Psoas muscle (tissue), 8 donors: ENCODE data around the gene NXPH3. TPM values are rescaled to one million over a fixed set of nuclear protein-coding genes. Genes with fewer than 3 reads are reported as not detected.

Experiments
- ATAC-seq, 4 donors: fragments of 200-7000 bp; cut with Tn5 transposase; one replicate each; pipeline ENCODE4 v1.9.1; 2020; ENCODE audit warnings: moderate library complexity in 3 of 4, mild to moderate bottlenecking in 2 of 4
- DNase-seq, 2 donors: peaks; one replicate each; pipeline ENCODE4 v3.0.0-alpha.2; 2020
- H3K27ac ChIP-seq: fragments of 200-600 bp; one replicate; pipeline ENCODE4 v1.8.0; 2022
- H3K27me3 ChIP-seq, 3 donors: fragments of 200-600 bp in 1 of 3; one replicate each; pipeline versions ENCODE4 v1.6.1 to v1.8.0; 2013 to 2022; ENCODE audit warnings: low read length in 2 of 3, mild to moderate bottlenecking in 2 of 3, moderate library complexity in 1 of 3; ENCODE audit not compliant: insufficient read depth in 3 of 3
- H3K36me3 ChIP-seq, 2 donors: fragments of 200-600 bp in 1 of 2; one replicate each; pipeline versions ENCODE4 v1.6.1 to v1.8.0; 2013 to 2022; ENCODE audit warnings: low read depth in 1 of 2, mild to moderate bottlenecking in 1 of 2, moderate library complexity in 1 of 2; ENCODE audit not compliant: insufficient read depth in 1 of 2
- H3K4me1 ChIP-seq: fragments of 200-600 bp; one replicate; pipeline ENCODE4 v1.8.0; 2022
- H3K4me3 ChIP-seq: fragments of 200-600 bp; one replicate; pipeline ENCODE4 v1.8.0; 2022; ENCODE audit warnings: mild to moderate bottlenecking
- H3K9me3 ChIP-seq: fragments of 200-600 bp; one replicate; pipeline ENCODE4 v1.8.0; 2022
- WGBS, 3 donors: extraction: QIAGEN DNeasy Blood & Tissue Kit; methylation state at CpG; one replicate each; pipeline versions ENCODE4 v1.1.6 to v1.1.7; 2013; 5-methylcytosine and 5-hydroxymethylcytosine counted together
- intact Hi-C, 2 donors: fragments of 100-400 bp; cut with DNase I; formaldehyde crosslinking; loops; one replicate each; pipeline versions ENCODE4 v1.11.0 to v1.14.2; 2022
- polyA plus RNA-seq, 3 donors: library from polyadenylated mRNA; stranded (reverse); fragments of 200-250 nt; gene quantifications; one replicate each; pipeline ENCODE4 v1.2.3, GENCODE V29; 2013
- total RNA-seq, 4 donors: library from RNA; stranded (reverse); fragmentation: NEBNext Ultra II Directional in 2 of 4; extraction: Animal tissue kit (Norgen Biotek cat#: 25700) in 2 of 4; gene quantifications; one replicate each; pipeline versions ENCODE4 v1.2.1 to v1.2.4, GENCODE V29; 2021 to 2023
- TF ChIP-seq, protein P1 (sequence below): fragments of 200-600 bp; IDR thresholded peaks from one replicate; pipeline ENCODE4 v1.8.0; 2022; ENCODE audit warnings: antibody characterized with exemption
- donor health status: healthy with polysubstance abuse.
- donor health status: DM: no; HTN: no; CAD: no; lungs with moderate emphysema.
- donor health status: Bipolar disorder and iron deficiency.
- donor health status: healthy.
- donor health status: DM: yes; HTN: yes; CAD: no.
- donor health status: DM: no; HTN: no; CAD: no.
- donor health status: DM: no; HTN: no; CAD: no.
- donor health status: DM: yes; HTN: yes; CAD: no.

NXPH3 gene
- total and polyA plus RNA-seq, 7 donors = 0.39 to 1.8 (median 0.55) TPM

DNA sequence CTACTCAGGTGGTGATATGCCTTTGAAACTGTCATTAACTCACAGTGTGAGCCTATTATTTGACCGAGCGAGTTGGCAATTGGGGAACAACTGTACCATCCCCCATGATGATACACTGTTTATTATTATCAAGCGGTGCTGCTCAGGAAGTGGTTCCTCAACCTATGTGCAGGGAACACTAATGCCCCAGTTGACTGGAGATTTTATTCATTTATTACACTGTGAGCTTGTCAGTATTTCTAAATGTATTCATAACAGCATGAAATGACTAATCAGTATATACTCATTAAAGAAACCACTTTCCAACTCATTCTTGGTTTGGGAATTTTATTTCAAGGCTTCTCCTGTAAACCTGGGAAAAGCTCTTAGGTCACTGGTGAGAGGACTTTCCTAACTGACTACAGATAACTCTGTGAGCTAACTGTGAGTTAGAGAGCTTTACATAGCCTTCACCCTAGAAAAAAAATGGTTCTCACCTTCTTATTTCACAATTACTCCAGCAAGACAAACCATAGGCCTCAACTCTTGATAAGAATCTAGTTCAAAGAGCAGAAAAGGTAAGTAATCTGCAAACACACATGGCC lies 42.4 kb downstream of the NXPH3 start:
- no peaks in the 10 kb centered on the region for H3K27me3 ChIP-seq
- TF ChIP-seq, protein P1, sequence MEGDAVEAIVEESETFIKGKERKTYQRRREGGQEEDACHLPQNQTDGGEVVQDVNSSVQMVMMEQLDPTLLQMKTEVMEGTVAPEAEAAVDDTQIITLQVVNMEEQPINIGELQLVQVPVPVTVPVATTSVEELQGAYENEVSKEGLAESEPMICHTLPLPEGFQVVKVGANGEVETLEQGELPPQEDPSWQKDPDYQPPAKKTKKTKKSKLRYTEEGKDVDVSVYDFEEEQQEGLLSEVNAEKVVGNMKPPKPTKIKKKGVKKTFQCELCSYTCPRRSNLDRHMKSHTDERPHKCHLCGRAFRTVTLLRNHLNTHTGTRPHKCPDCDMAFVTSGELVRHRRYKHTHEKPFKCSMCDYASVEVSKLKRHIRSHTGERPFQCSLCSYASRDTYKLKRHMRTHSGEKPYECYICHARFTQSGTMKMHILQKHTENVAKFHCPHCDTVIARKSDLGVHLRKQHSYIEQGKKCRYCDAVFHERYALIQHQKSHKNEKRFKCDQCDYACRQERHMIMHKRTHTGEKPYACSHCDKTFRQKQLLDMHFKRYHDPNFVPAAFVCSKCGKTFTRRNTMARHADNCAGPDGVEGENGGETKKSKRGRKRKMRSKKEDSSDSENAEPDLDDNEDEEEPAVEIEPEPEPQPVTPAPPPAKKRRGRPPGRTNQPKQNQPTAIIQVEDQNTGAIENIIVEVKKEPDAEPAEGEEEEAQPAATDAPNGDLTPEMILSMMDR = no peak
- ATAC-seq (no peak), DNase-seq (no peak)
- peak overlapping the region; percentile 12 for H3K27ac ChIP-seq
- intact Hi-C loops = loop anchor here in 1 of 2 donors (5.0 kb wide), 2 partner anchors 44 to 59 kb away; partner anchors contain the start of gene SPOP
- 82 to 85% (median 84%) methylated on average over 3 of the region's 3 CpGs for WGBS, 3 donors
- H3K4me1 ChIP-seq = peaks cover 40% of the 10 kb centered on the region
- peaks cover 10 to 64% of the 10 kb centered on the region in 2 donors for H3K36me3 ChIP-seq
- no peak overlapping the region for H3K4me3 ChIP-seq
- H3K9me3 ChIP-seq = no peaks in the 10 kb centered on the region

DNA sequence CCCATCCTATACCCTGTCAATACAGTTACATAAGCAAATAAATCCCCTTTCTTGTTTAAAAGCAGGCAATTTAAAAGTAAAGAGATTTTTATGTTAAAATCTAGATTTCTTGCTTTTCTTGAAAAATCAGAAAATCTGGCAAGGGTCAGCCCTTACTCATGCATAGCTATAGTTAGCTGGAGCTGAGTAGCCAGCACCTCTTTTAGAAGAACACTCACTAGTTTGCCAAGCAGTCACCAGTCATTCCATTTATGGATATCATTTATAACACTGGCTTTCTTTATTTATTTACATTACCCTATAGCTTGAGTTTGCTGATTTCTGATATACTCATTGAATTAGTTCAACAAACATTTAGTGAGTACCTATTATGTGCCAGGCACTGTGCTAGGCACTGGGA lies 45.7 kb downstream of the NXPH3 start:
- Histone ChIP-seq H3K9me3 (no peaks in the 10 kb centered on the region), H3K27ac (peak overlapping the region; percentile 32), H3K4me3 (no peak overlapping the region), H3K4me1 (peaks cover 37% of the 10 kb centered on the region), H3K36me3 (peaks cover 10 to 59% of the 10 kb centered on the region in 2 donors), H3K27me3 (no peaks in the 10 kb centered on the region)
- DNase-seq (no peak), ATAC-seq (peak in 2 of 4 donors; percentile 37 to 71)
- intact Hi-C loops = loop anchor here in 1 of 2 donors (5.0 kb wide), 1 partner anchor 56 kb away; the partner anchor contains the start of gene SPOP
- TF ChIP-seq, protein P1 = no peak

DNA sequence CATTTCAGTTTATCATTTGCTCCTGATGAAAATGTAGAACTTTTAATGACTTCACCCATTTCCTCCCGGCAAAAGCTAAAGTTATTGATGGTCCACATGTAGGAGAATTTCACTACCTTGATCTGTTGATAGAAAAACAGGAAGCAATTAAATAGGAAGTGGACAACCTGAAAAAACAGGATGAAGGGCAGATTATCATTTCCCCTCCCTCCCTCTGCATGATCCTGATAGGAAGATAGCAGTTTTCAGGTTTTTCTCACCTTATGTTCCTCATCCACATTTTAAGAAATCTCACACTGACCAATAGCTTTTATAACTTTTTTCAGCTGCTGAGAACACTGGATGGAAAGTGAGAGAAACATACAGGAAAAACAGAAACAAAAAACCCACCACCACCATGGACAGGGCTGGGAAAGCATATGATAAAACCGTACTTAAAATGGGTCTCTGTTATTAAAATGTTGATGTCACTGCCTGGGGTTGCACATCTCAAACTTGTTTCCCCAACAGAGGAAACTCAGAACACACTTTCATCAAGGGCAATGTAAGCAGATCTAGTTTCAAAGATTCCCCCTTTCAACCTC lies 46.4 kb downstream of the NXPH3 start:
- no peaks in the 10 kb centered on the region for H3K9me3 ChIP-seq
- 67 to 78% (median 70%) methylated on average over 2 of the region's 2 CpGs for WGBS, 3 donors
- no peak overlapping the region for H3K4me3 ChIP-seq
- TF ChIP-seq, protein P1 = no peak
- no peaks in the 10 kb centered on the region for H3K27me3 ChIP-seq
- DNase-seq (no peak), ATAC-seq (no peak)
- peak overlapping the region; percentile 32 for H3K27ac ChIP-seq
- H3K36me3 ChIP-seq = peaks cover 10 to 59% of the 10 kb centered on the region in 2 donors
- peaks cover 39% of the 10 kb centered on the region for H3K4me1 ChIP-seq
- intact Hi-C loops = loop anchor here in 1 of 2 donors (5.0 kb wide), 1 partner anchor 55 kb away; the partner anchor contains the start of gene SPOP

DNA sequence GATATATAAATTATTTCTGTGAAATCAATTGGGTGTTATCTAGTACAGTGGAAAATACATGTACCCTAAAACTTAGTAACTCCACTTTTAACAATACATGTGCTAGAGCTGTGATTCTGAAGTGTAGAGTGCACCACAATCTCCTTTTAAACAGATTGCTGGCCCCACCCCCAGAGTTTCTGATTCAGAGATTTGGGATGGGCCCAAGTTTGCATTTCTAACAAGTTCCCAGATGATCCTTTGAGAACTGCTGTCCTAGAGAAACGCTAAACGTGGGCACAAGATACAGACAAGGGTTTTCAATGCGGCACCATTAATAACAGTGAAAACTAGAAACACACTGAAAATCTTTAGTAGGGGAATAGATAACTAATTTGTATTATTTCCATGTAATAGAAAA lies 49.2 kb downstream of the NXPH3 start:
- peaks cover 60% of the 10 kb centered on the region for H3K4me1 ChIP-seq
- no peaks in the 10 kb centered on the region for H3K27me3 ChIP-seq
- WGBS, 3 donors = 37 to 52% (median 40%) methylated on average over 3 of the region's 3 CpGs
- DNase-seq = no peak
- H3K27ac ChIP-seq = no peak overlapping the region
- no peak overlapping the region for H3K4me3 ChIP-seq
- ATAC-seq = peak in 3 of 4 donors; percentile 53 to 68 (median 57)
- TF ChIP-seq, protein P1 = no peak
- intact Hi-C loops = loop anchor here in 1 of 2 donors (5.0 kb wide), 1 partner anchor 52 kb away; the partner anchor contains the start of gene SPOP
- H3K36me3 ChIP-seq = peaks cover 7 to 35% of the 10 kb centered on the region in 2 donors
- no peaks in the 10 kb centered on the region for H3K9me3 ChIP-seq
